ENCODE results near the gene COG5. TPM values are rescaled to one million over a fixed set of nuclear protein-coding genes. Genes with fewer than 3 reads are reported as not detected.

COG5 gene
- total and polyA plus RNA-seq, 2 of the 8 experiments (the other 6 are each of a cell fraction or from before 2014, with no cell fraction given) = 10.5 to 28.1 TPM

DNA sequence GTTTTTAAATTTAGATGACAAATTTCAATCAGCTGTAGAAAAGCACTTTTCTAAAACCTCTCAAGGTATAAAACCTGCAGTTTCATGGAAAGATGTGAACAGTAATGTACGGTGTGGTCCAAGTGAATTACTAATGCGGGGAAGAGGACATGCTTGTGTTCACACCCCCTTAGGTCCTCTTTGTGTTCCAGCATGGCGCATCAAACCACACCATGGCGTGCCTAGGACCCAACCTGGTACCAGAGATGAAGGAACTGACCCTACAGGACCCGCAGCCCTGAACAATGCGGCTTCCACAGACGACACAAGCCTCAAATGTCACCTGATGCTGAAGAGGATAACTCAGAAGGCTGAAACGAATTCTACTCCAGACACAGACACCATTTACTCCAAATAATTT lies 175.1 kb downstream of the COG5 start:
- H2BK120ac ChIP-seq (replicated peaks; ENCODE audit: low read depth, low read length) = no peak overlapping the region
- peaks cover 3% of the 10 kb centered on the region in 2 experiments for H4K20me1 ChIP-seq (replicated peaks in 1 of 2; ENCODE audit: control insufficient read depth in 1 of 2, insufficient read depth in 2 of 2, low read length in 2 of 2)
- no peak overlapping the region for H2BK12ac ChIP-seq (ENCODE audit: low read depth, low read length)
- no peak overlapping the region for H3K9ac ChIP-seq (replicated peaks in 1 of 4; ENCODE audit: extremely low read depth in 1 of 4, low read depth in 3 of 4, low read length in 3 of 4)
- no peak for DNase-seq (ENCODE audit: low read depth in 1 of 2, low spot score in 2 of 2)
- H2BK5ac ChIP-seq (ENCODE audit: low read depth, low read length) = no peak overlapping the region
- no peak overlapping the region for H2BK20ac ChIP-seq (ENCODE audit: low read length)
- H2BK15ac ChIP-seq (ENCODE audit: low read length) = no peak overlapping the region
- no peak overlapping the region for H3K4ac ChIP-seq (replicated peaks; ENCODE audit: insufficient read length, low read depth, low read length)
- H3K9me3 ChIP-seq (ENCODE audit: insufficient read depth in 2 of 2, low read depth in 1 of 2, low read length in 1 of 2) = no peaks in the 10 kb centered on the region
- H3K79me2 ChIP-seq (ENCODE audit: control insufficient read depth in 1 of 2, insufficient read depth in 2 of 2, low read length in 2 of 2) = no peaks in the 10 kb centered on the region
- H3K23ac ChIP-seq (ENCODE audit: insufficient read length) = no peak overlapping the region
- peak overlapping the region; percentile 33; the same call in 1 of the 2 replicates for H2AK5ac ChIP-seq (ENCODE audit: low read depth, low read length)
- peaks cover 2 to 16% (median 13%) of the 10 kb centered on the region in 4 experiments for H3K4me1 ChIP-seq (replicated peaks in 1 of 4; ENCODE audit: control insufficient read depth in 3 of 4, insufficient read depth in 4 of 4, low read length in 3 of 4)
- H3K79me1 ChIP-seq (ENCODE audit: low read depth, low read length) = no peaks in the 10 kb centered on the region
- H3K18ac ChIP-seq (ENCODE audit: extremely low read depth, low read length) = no peak overlapping the region
- no peak overlapping the region for H3K14ac ChIP-seq (ENCODE audit: insufficient read length)
- H4K5ac ChIP-seq (ENCODE audit: insufficient read length, low read depth, low read length) = no peak overlapping the region
- no peak overlapping the region for H3K27ac ChIP-seq (ENCODE audit: low read depth, low read length)
- H3K4me3 ChIP-seq (ENCODE audit: extremely low read depth in 1 of 4, insufficient read depth in 2 of 4, low read depth in 3 of 4, low read length in 4 of 4) = no peak overlapping the region
- WGBS, 2 experiments (ENCODE audit: extremely low coverage in 1 of 2, insufficient coverage in 1 of 2, insufficient read length in 1 of 2, insufficient replicate concordance in 2 of 2, low coverage in 1 of 2, low lambda C conversion rate in 2 of 2, missing lambda C conversion rate in 1 of 2) = 92% methylated on average over 8 of the region's 8 CpGs; no CpG with 5 or more reads in 1 of the 2 experiments
- no peak overlapping the region for H3K4me2 ChIP-seq (ENCODE audit: insufficient read depth in 1 of 2, low read depth in 2 of 2, low read length in 2 of 2)
- no peak overlapping the region for H4K91ac ChIP-seq (replicated peaks; ENCODE audit: insufficient read length, low read length)
- H3K27me3 ChIP-seq (replicated peaks in 1 of 4; ENCODE audit: control insufficient read depth in 3 of 4, extremely low read depth in 1 of 4, insufficient read depth in 3 of 4, low read length in 3 of 4) = no peaks in the 10 kb centered on the region
- no peaks in the 10 kb centered on the region; the same call in 1 of the 2 replicates for H3K23me2 ChIP-seq (ENCODE audit: low read depth, low read length)
- H4K8ac ChIP-seq (ENCODE audit: extremely low read depth, insufficient read depth, low read length) = no peak overlapping the region
- ChIA-PET CTCF (ENCODE audit: partially characterized antibody) (no interaction called here), POLR2A (ENCODE audit: partially characterized antibody) (no interaction called here)
- FAIRE-seq = no peak
- H3K56ac ChIP-seq (replicated peaks; ENCODE audit: insufficient read length, low read depth, low read length) = no peak overlapping the region
- no peaks in the 10 kb centered on the region for H3K36me3 ChIP-seq (ENCODE audit: control insufficient read depth in 2 of 4, insufficient read depth in 4 of 4, low read length in 3 of 4)
- H2AFZ ChIP-seq (ENCODE audit: low read length) = no peak overlapping the region
- TF ChIP-seq NRF1 (IDR thresholded peaks at IDR 0.05; ENCODE audit: low read depth, low read length) (no peak), SRF (IDR thresholded peaks at IDR 0.05; ENCODE audit: low read depth, low read length) (no peak), ZNF274 (IDR thresholded peaks at IDR 0.05; ENCODE audit: borderline replicate concordance, extremely low read depth, low read length) (no peak), BACH1 (IDR thresholded peaks at IDR 0.05; ENCODE audit: low read length) (no peak), TEAD4 (IDR thresholded peaks at IDR 0.05; ENCODE audit: low read depth, low read length) (no peak), POLR2A (IDR thresholded peaks at IDR 0.05; ENCODE audit: control extremely low read depth in 1 of 2, low read depth in 2 of 2, low read length in 2 of 2) (no peak), NANOG (IDR thresholded peaks at IDR 0.05; ENCODE audit: insufficient read depth, low read depth, low read length, poor library complexity, severe bottlenecking) (no peak), KDM4A (IDR thresholded peaks at IDR 0.05; ENCODE audit: low read depth, low read length, severe bottlenecking) (no peak), YY1 (IDR thresholded peaks at IDR 0.05; ENCODE audit: low read depth, low read length) (no peak), JUND (IDR thresholded peaks at IDR 0.05; ENCODE audit: low read length) (no peak), POU5F1 (IDR thresholded peaks at IDR 0.05; ENCODE audit: low read depth, low read length) (no peak), EGR1 (IDR thresholded peaks at IDR 0.05; ENCODE audit: borderline replicate concordance, low read depth, low read length) (no peak), CEBPB (IDR thresholded peaks at IDR 0.05; ENCODE audit: low read depth, low read length) (no peak), ASH2L (IDR thresholded peaks at IDR 0.05; ENCODE audit: low read length) (no peak), RXRA (IDR thresholded peaks at IDR 0.05; ENCODE audit: insufficient read depth, low read depth, low read length) (no peak), JUN (IDR thresholded peaks at IDR 0.05; ENCODE audit: low read depth, low read length) (no peak), TBP (IDR thresholded peaks at IDR 0.05; ENCODE audit: low read depth, low read length) (no peak)
